GM19351 (cell line): ENCODE data around the gene PTPRG.

Source experiments
- ATAC-seq: cut with Tn5 transposase; IDR thresholded peaks from one replicate; pipeline ENCODE4 v1.9.1; 2021; ENCODE audit warnings: mild to moderate bottlenecking, moderate library complexity; ENCODE audit not compliant: unreplicated experiment

Gene PTPRG

DNA sequence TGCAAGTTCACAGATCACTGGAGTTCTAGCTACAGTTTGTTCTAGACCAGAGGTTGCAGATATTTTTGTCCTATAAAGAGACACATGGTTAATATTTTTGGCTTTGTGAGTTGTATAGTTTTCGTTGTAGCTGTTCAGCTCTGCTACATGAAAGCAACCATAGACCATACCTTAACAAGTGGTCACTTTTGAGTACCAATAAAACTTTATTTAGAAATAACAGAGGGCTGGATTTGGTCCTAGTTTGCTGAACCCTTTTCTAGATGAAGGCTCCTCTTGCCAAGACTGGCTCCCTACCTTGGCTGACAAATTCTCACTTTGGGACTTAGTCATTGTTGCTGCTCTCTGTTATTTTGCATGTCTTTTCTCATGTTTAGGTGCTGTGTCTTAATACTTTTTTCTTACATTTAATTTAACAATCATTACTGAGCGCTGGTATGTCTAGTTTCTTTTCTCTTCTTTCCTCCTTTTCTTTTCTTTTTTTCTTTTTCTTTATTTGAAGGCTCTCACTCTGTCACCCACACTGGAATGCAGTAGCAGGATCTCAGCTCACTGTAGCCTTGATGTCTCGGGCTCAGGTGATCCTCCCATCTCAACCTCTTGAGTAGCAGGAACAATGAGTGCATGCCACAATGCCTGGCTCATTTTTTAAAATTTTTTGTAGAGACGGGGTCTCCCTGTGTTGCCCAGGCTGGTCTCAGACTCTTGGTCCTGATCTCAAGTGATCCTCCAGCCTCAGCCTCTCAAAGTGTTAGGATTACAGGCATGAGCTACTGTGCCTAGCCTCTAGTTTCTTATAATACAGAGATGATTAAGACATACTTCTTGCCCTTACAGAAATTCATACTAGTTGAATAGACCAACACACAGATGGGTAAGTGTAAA is 227.5 kb downstream of the PTPRG start:
- ATAC-seq = no peak

- ATAC-seq = no peak
Observed at GRCh38 chr3:61789861-61790260, 228.5 kb downstream of the PTPRG start.

DNA sequence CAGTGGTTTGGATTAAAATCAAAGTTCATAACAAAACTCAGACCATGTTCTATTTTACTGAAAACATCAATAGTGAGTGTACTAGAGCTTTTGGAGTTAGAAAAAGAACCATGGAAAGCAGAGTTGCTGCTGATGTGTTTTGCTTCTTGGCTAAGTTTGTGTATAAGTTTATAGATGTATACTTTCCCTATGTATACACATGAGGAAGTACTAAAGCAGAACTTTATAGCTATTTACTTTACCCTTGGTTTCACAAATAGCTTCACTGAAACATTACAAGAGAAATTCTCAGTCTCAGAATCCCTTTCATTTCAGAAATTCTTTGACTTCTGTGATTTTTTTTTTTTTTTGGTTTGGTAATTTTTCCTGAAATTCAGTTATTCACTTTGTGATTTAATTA is 229.0 kb downstream of the PTPRG start:
- no peak for ATAC-seq

GRCh38 chr3:61793056-61793455 is 231.7 kb downstream of the PTPRG start:
- ATAC-seq = no peak

DNA sequence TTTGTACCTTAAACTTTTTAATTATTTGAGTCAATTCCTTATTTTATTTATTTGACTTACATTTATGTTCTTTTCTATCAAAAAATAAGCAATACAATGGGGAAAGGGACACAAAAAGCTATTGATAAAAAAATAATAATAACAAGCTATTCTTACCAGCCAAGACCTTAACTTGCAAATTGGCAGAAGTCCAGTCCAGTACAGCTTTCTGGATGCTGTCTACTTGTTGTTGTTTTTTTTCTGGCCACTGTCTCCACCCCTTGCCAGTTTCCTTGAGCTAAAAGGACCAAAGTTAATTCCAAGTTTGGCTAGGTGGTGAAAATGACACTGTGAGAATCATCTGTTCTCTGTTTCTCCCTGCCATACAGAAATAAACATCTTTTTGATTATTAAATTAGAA is 232.2 kb downstream of the PTPRG start:
- ATAC-seq = no peak

DNA sequence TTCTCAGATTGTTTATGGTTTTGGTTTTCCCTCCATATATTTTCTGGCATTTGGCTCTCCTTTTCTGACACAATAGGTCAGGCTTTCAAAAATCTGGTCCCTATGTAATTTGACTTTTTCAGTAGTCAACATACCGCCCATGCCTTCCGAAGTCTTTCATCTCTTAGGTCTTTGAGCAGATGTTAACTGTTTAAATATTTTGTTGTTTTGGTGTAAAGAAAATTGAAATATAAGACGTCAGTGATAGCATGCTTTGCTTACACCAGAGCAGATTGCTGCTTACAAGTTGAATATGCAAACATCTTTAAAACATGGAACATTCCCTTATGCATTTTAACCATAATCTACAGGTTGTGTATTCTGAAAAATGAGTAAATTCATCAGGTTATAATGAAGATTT is 233.0 kb downstream of the PTPRG start:
- no peak for ATAC-seq

- ATAC-seq = no peak
Observed at GRCh38 chr3:61794961-61795360, 233.6 kb downstream of the PTPRG start.

DNA sequence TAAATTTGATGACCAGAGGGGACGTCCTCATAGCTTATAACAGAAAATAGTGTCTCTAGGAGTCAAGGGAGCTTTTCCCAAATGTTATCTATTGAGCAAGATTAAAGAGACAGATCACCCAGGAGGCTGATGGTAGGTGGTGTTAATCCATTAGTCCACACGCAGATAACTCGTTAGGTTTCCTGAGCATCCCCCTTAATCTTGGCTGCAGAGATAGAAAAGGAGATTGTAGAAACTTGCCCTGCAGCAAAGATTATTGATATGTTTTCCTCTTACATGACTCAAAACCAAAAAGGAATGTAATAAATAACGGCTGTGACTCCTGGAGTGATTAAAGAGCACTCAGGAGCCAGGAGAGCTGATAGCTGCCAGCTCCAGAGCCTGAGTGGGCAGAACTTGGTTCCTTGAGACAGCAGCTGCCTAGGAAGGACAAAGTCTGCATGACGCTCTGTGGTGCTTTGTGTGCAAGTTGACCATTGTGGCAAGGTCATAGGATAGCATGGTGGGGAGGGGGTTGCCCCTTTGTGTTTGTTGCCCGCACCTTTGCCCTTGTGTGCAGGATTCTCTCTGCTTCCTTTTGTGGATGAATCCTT is 234.8 kb downstream of the PTPRG start:
- ATAC-seq = no peak

DNA sequence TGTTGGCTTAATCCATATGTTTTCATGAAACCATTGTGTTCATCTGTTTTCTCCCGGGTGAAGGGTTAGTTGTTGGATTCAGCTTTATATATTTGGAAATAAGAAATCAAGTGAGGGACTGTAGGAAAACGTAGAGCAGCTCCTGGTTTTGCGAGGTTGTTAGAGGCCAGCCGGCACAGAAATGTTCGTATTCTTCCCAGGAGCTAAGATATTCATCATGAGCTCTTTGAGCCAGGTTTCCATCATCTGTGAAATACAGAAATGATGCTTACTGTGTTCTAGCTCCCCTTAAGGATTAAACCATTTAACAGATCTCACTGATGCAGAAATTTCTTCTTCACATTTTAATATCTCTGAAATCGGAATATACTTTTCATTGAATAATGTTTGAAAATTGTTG is 235.5 kb downstream of the PTPRG start:
- ATAC-seq = no peak

DNA sequence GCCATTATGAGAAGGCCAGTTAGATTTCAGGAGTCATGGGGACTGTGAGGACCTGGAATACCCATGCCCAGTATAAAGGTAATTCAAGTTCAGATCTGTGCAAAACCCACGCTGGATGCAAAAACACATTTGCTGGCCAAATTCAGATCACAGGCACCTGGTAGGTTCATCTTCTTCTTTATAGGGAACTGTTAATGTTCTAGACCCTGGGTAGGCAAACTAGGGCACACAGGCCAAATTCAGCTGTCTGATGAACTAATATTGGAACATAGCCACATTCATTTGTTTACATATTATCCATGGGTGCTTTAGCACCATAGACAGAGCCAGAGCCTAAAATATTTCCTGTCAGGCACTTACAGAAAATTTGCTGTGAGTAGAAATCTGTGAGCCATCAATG is 241.4 kb downstream of the PTPRG start:
- no peak for ATAC-seq

DNA sequence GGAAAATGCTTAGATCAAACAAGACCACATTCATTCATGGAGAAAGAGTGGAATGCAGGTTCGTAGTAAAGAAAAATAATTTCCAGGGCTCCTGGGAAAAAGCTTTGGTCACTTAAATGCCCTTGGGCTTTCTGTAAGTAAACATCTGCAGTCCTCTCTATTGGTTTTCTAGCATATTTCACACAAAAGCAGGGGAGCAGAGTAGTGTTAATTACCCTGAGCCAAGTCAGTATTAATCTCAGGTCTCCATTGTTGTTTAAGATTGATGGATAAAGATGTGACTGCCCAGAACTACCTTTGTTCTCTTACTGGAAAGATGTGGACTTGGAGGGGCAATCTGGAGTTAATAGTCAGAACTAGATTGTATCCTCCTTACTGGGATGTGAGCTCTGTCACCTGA is 242.6 kb downstream of the PTPRG start:
- ATAC-seq = no peak

DNA sequence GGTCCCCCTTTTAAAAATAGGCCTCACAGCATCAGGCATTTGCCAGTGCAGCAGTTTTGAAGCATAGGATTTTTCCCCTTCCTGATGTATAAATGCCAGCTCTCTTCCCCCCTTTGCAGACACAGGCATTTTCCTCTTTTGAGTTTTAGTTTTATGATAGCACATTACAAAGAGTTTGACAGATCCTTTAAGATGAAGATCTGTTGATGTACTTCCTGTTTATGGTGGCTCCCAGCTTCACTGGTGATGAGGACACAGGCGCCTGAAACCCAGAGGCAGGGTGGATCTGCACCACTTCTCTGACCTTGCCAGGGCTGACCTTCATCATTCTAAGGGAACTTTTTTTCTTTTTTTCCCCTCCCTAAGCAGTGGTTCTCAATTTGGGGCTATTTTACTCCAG is 243.4 kb downstream of the PTPRG start:
- ATAC-seq = no peak

GRCh38 chr3:61805510-61806080 is 244.2 kb downstream of the PTPRG start:
- no peak for ATAC-seq

GRCh38 chr3:61806810-61807209 is 245.4 kb downstream of the PTPRG start:
- no peak for ATAC-seq

GRCh38 chr3:61807865-61808276 is 246.5 kb downstream of the PTPRG start:
- ATAC-seq = no peak

- no peak for ATAC-seq
Observed at GRCh38 chr3:61808526-61808925, 247.2 kb downstream of the PTPRG start.

GRCh38 chr3:61808999-61809398 is 247.6 kb downstream of the PTPRG start:
- no peak for ATAC-seq

DNA sequence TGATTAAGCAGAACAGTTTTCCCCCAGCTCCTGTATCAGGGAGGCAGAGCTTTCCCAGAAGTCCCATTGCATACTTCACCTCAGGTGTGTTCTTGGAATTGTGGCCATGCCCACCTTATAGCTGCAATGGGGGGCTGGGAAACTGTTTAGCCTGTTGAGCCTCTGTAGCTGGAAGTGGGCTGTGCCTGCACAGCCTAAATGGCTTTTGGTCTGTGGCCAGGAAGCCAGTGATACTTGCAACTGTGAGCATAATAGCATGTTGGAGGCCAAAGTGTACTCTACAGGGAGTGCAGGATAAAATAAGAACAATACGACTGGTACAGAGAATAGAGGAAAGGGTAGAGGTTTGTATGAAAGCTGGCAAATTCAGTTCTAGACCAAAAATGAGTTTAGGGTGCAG is 248.5 kb downstream of the PTPRG start:
- ATAC-seq = no peak

GRCh38 chr3:61810953-61811497 is 249.7 kb downstream of the PTPRG start:
- ATAC-seq = no peak

- no peak for ATAC-seq
Observed at GRCh38 chr3:61811652-61812051, 250.3 kb downstream of the PTPRG start.

DNA sequence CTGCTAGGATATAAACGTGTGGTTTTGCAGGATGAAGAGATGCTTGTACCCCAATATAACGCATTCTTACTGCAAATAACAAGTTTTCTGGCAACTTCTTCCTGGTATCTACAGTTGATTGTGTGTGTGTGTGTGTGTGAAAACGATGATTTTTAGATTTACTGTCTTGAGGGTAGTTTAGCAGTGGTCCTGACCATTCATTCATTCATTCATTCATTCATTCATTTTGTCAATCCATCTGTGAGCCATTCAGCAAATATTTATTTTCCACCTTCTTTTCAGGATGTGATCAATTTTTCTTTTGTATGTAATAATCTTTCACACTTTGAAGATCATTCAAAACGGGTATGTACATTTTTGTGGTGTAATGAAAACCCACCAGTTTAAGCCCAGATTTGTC is 250.7 kb downstream of the PTPRG start:
- no peak for ATAC-seq

- no peak for ATAC-seq
Observed at GRCh38 chr3:61812517-61812916, 251.1 kb downstream of the PTPRG start.
